Non-pigmented ciliary epithelial cell (primary cell): ENCODE results near the gene UGT2B17.
"Not testable (repeated sequence)": the region's sequence is repeated elsewhere in the genome, so short reads cannot be mapped to it uniquely, and the experiment has no call there.

Experiments
- DNase-seq: peaks from one replicate; pipeline ENCODE4 v3.0.0-alpha.2; 2010; ENCODE audit warnings: low read depth

UGT2B17 gene

GRCh38 chr4:68576272-68577125, at the start of gene UGT2B17:
UGT2B17 (minus strand) TSS chr4:68576322; CDS start chr4:68568484, 7,838 bp downstream.
- no peak for DNase-seq

GRCh38 chr4:68622731-68623130, 46.6 kb upstream of the UGT2B17 start:
- DNase-seq, result not testable (repeated sequence)

- DNase-seq, result no peak
These were observed 41.0 kb upstream of the UGT2B17 start for GRCh38 chr4:68617003-68617698.

- DNase-seq, result no peak
These were observed 39.7 kb upstream of the UGT2B17 start for GRCh38 chr4:68615699-68616422.

GRCh38 chr4:68613752-68614151, 37.6 kb upstream of the UGT2B17 start:
- DNase-seq, result no peak

GRCh38 chr4:68606240-68606639, 30.1 kb upstream of the UGT2B17 start:
- no peak for DNase-seq

- DNase-seq, result no peak
These were observed 23.0 kb upstream of the UGT2B17 start for GRCh38 chr4:68599150-68599549.

- DNase-seq, result no peak
These were observed 21.4 kb upstream of the UGT2B17 start for GRCh38 chr4:68597482-68597881.

GRCh38 chr4:68594678-68595077, 18.6 kb upstream of the UGT2B17 start:
- no peak for DNase-seq

GRCh38 chr4:68593112-68593511, 17.0 kb upstream of the UGT2B17 start:
- no peak for DNase-seq

- no peak for DNase-seq
These were observed 16.6 kb upstream of the UGT2B17 start for GRCh38 chr4:68592673-68593072.

GRCh38 chr4:68591204-68591603, 15.1 kb upstream of the UGT2B17 start:
- no peak for DNase-seq

- no peak for DNase-seq
These were observed 13.7 kb upstream of the UGT2B17 start for GRCh38 chr4:68589790-68590189.

GRCh38 chr4:68582339-68582717, 6.2 kb upstream of the UGT2B17 start:
- DNase-seq, result no peak

- no peak for DNase-seq
These were observed 5.5 kb upstream of the UGT2B17 start for GRCh38 chr4:68581383-68582338.

GRCh38 chr4:68577590-68577989, 1.5 kb upstream of the UGT2B17 start:
- no peak for DNase-seq

GRCh38 chr4:68575636-68576035, 486 bp downstream of the UGT2B17 start:
- DNase-seq, result not testable (repeated sequence)

- DNase-seq, result no peak
These were observed 1.0 kb downstream of the UGT2B17 start for GRCh38 chr4:68575081-68575480.

- no peak for DNase-seq
These were observed 3.4 kb downstream of the UGT2B17 start for GRCh38 chr4:68572653-68573170.

GRCh38 chr4:68570122-68570507, 6.0 kb downstream of the UGT2B17 start:
- DNase-seq, result no peak

- DNase-seq, result no peak
These were observed 6.5 kb downstream of the UGT2B17 start for GRCh38 chr4:68569466-68570121.
